Brain pericyte (primary cell): Measurements from ENCODE around the gene TMEM163.

ENCODE experiments used
- DNase-seq: peaks from one replicate; pipeline ENCODE4 v3.0.0-alpha.2; 2012; ENCODE audit warnings: low read depth, low spot score

TMEM163 gene

GRCh38 chr2:134411279-134411827, 307.4 kb downstream of the TMEM163 start:
- no peak for DNase-seq

DNA sequence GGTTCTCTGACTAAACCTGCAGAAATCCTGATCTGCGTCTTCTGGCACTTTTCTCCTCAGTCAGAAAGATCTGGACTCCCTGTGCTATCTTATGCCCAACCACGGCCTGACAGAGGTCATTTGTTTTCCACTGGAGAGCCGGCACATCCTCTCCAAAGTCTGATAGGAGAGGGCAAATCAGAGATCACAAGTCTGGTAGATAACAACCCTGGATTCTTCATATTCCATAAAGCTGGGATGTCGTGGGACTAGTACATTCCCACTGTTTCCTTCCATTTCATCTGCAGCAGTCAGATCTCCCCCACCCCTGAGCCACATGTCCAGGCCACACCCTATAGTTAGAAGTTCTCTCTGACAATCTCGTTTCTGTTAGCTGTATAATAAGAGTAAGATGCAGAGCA, 308.0 kb downstream of the TMEM163 start:
- no peak for DNase-seq

GRCh38 chr2:134410006-134410405, 308.8 kb downstream of the TMEM163 start:
- no peak for DNase-seq

GRCh38 chr2:134408791-134409190, 310.0 kb downstream of the TMEM163 start:
- no peak for DNase-seq

GRCh38 chr2:134408386-134408785, 310.4 kb downstream of the TMEM163 start:
- no peak for DNase-seq

DNA sequence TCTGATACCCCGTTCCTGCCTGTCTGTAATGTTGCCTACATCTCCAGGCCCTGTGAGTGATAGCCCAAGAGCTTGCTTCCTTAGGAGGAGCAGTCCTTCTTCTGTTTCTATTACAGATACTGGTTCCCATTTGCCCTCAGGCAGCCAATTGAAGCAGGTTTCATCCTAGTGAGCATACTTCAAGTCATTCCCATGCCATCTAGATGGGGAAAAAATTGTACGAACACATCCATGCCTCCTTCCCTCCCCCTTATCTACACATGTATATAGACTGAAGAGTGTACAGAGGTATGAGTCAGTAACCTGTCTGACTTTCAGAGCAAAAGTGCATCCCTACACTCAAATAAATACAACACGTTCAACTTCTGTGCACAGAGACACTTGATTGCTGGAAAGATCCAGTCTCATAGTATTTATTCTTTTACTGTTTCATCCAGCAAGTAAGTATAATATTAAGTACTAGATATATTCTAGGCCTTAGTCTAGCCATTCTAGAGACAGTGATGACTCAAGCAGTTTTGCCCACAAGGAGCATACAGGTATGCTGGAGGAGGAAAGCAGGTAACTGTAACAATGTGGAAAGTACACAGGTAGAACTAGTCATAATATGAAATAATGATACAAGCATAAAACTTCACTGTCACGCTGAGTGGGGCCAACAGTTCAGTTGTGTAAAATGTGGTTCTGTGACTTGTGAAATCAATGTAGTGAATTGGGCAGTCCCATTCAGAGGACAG, 311.5 kb downstream of the TMEM163 start:
- no peak for DNase-seq

DNA sequence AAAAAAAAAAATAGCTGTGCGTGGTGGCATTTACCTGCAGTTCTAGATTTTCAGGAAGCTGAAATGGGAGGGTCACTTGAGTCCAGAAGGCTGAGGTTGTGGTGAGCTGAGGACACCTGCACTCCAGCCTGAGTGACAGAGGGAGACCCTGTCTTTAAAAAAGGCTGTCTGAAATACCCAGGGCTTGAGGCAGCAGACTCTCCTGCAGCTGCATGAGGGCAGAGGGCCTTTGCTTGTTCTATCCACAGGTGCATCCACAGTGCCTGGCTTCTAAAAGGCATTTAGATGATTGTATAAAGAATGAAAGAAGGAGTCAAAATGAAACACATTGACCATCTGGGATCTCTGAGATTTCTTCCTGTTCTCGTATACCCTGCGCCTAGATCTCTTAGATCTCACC, 312.1 kb downstream of the TMEM163 start:
- DNase-seq = no peak

- no peak for DNase-seq
These were observed 312.5 kb downstream of the TMEM163 start for GRCh38 chr2:134406311-134406710.
